ENCODE measurements around the gene TFPI. TPM values are rescaled to one million over a fixed set of nuclear protein-coding genes. Genes with fewer than 3 reads are reported as not detected.

Gene TFPI
- total and polyA plus RNA-seq, 2 of the 8 experiments (the other 6 are each of a cell fraction or from before 2014, with no cell fraction given), result 2.0 to 7.1 TPM

DNA sequence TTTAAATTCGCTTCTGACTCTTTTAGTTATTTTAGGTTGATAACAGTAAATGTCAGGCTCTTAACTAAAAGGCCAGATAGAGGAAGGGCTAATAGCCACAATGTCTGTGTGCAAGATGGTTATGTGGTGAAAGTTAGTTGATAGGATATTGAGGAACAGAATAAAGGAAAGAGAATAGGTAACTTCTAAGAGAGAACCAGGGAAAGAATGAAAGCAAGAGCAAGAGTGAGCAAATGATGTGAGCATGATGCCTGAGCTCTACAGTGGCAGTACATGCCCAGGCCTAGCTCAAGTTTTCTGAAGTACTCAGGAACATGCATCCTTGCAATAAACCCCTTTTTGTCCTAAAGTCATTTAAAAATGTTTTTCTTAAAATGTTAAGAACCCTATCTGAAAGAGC, 12.5 kb upstream of the TFPI start:
- Histone ChIP-seq H4K91ac (replicated peaks; ENCODE audit: insufficient read length, low read length) (peak overlapping the region; percentile 8), H3K9me3 (ENCODE audit: insufficient read depth in 2 of 2, low read depth in 1 of 2, low read length in 1 of 2) (no peaks in the 10 kb centered on the region), H3K27me3 (replicated peaks in 1 of 4; ENCODE audit: control insufficient read depth in 3 of 4, extremely low read depth in 1 of 4, insufficient read depth in 3 of 4, low read length in 3 of 4) (no peaks in the 10 kb centered on the region), H3K4me2 (ENCODE audit: insufficient read depth in 1 of 2, low read depth in 2 of 2, low read length in 2 of 2) (peak overlapping the region in 1 of 2 experiments; percentile 1; a peak in 2 of 4 replicates), H3K14ac (ENCODE audit: insufficient read length) (no peak overlapping the region), H3K23me2 (ENCODE audit: low read depth, low read length) (no peaks in the 10 kb centered on the region; the same call in 1 of the 2 replicates), H3K23ac (ENCODE audit: insufficient read length) (no peak overlapping the region), H2BK5ac (ENCODE audit: low read depth, low read length) (peak overlapping the region; percentile 32; the same call in 1 of the 2 replicates), H3K4me3 (ENCODE audit: extremely low read depth in 1 of 4, insufficient read depth in 2 of 4, low read depth in 3 of 4, low read length in 4 of 4) (no peak overlapping the region; a peak in 1 of 8 replicates), H2BK120ac (replicated peaks; ENCODE audit: low read depth, low read length) (peak overlapping the region; percentile 30), H2BK12ac (ENCODE audit: low read depth, low read length) (no peak overlapping the region), H2AK5ac (ENCODE audit: low read depth, low read length) (no peak overlapping the region; the same call in 1 of the 2 replicates), H3K56ac (replicated peaks; ENCODE audit: insufficient read length, low read depth, low read length) (peak overlapping the region; percentile 13), H3K79me2 (ENCODE audit: control insufficient read depth in 1 of 2, insufficient read depth in 2 of 2, low read length in 2 of 2) (peaks cover 0 to 27% of the 10 kb centered on the region in 2 experiments; a peak in 3 of 4 replicates), H3K36me3 (ENCODE audit: control insufficient read depth in 2 of 4, insufficient read depth in 4 of 4, low read length in 3 of 4) (no peaks in the 10 kb centered on the region; a peak in 1 of 8 replicates), H3K9ac (replicated peaks in 1 of 4; ENCODE audit: extremely low read depth in 1 of 4, low read depth in 3 of 4, low read length in 3 of 4) (no peak overlapping the region), H2BK20ac (ENCODE audit: low read length) (no peak overlapping the region), H3K79me1 (ENCODE audit: low read depth, low read length) (no peaks in the 10 kb centered on the region), H4K20me1 (replicated peaks in 1 of 2; ENCODE audit: control insufficient read depth in 1 of 2, insufficient read depth in 2 of 2, low read length in 2 of 2) (no peaks in the 10 kb centered on the region), H2AFZ (ENCODE audit: low read length) (0 out of 2 replicates have a peak overlapping the region, but pooled peaks have one; percentile 6), H4K8ac (ENCODE audit: extremely low read depth, insufficient read depth, low read length) (no peak overlapping the region), H3K18ac (ENCODE audit: extremely low read depth, low read length) (no peak overlapping the region; the same call in 1 of the 2 replicates), H2BK15ac (ENCODE audit: low read length) (no peak overlapping the region), H3K4ac (replicated peaks; ENCODE audit: insufficient read length, low read depth, low read length) (no peak overlapping the region), H3K4me1 (replicated peaks in 1 of 4; ENCODE audit: control insufficient read depth in 3 of 4, insufficient read depth in 4 of 4, low read length in 3 of 4) (peaks cover 0 to 7% (median 0%) of the 10 kb centered on the region in 4 experiments; a peak in 2 of 7 replicates), H3K27ac (ENCODE audit: low read depth, low read length) (no peak overlapping the region), H4K5ac (ENCODE audit: insufficient read length, low read depth, low read length) (peak overlapping the region; percentile 18)
- 56% methylated on average over 1 of the region's 1 CpG; no CpG with 5 or more reads in 1 of the 2 experiments for WGBS, 2 experiments (ENCODE audit: extremely low coverage in 1 of 2, insufficient coverage in 1 of 2, insufficient read length in 1 of 2, insufficient replicate concordance in 2 of 2, low coverage in 1 of 2, low lambda C conversion rate in 2 of 2, missing lambda C conversion rate in 1 of 2)
- DNase-seq (ENCODE audit: low read depth in 1 of 2, low spot score in 2 of 2), result no peak
- no peak for FAIRE-seq
- CTCF ChIA-PET (ENCODE audit: partially characterized antibody), result interaction anchor here (0.6 to 6.2 kb wide), 6 partner anchors 13 to 1746 kb away, joined by 3 to 36 read pairs (median 10); no protein-coding TSS in a partner anchor
- TF ChIP-seq JUND (IDR thresholded peaks at IDR 0.05; ENCODE audit: low read length) (no peak), TAF7 (optimal IDR thresholded peaks at IDR 0.05; ENCODE audit: borderline replicate concordance, low read depth, low read length) (no peak), KDM5A (IDR thresholded peaks at IDR 0.05; ENCODE audit: low read length) (no peak), SIN3A (conservative IDR thresholded peaks at IDR 0.05 in 1 of 2, IDR thresholded peaks at IDR 0.05 in 1 of 2; ENCODE audit: low read depth in 1 of 2, low read length in 2 of 2) (no peak), CHD2 (IDR thresholded peaks at IDR 0.05; ENCODE audit: low read length) (no peak), SP1 (IDR thresholded peaks at IDR 0.05; ENCODE audit: low read depth, low read length) (no peak), FOSL1 (IDR thresholded peaks at IDR 0.05; ENCODE audit: insufficient read depth, low read depth, low read length) (no peak)
- POLR2A ChIA-PET (ENCODE audit: partially characterized antibody), result interaction anchor here (0.7 to 1.9 kb wide), 3 partner anchors 11 to 47 kb away, joined by 3 to 6 read pairs (median 4); no protein-coding TSS in a partner anchor
